Measurements from ENCODE around the gene TNIP2. TPM values are rescaled to one million over a fixed set of nuclear protein-coding genes. Genes with fewer than 3 reads are reported as not detected.
A peak's percentile ranks its signal among the peaks of the same experiment; 100 is the strongest.
"Not testable (repeated sequence)": the region's sequence is repeated elsewhere in the genome, so short reads cannot be mapped to it uniquely, and the experiment has no call there.

Gene TNIP2
- total and polyA plus RNA-seq, 11 donors = 12.6 to 94.5 (median 23.4) TPM

GRCh38 chr4:2742823-2743517 is 13.2 kb downstream of the TNIP2 start:
- intact Hi-C loops (cut with DNase I) = no loop called here
- Histone ChIP-seq H3K36me3 (peaks cover 0 to 72% (median 59%) of the 10 kb centered on the region in 9 donors), H3K27me3 (no peaks in the 10 kb centered on the region), H3K9me3 (no peaks in the 10 kb centered on the region), H3K4me1 (peaks cover 0 to 28% (median 5%) of the 10 kb centered on the region in 12 donors), H3K27ac (no peak overlapping the region), H3K4me3 (no peak overlapping the region)
- ATAC-seq (no peak), DNase-seq (peak in 1 of 5 donors; percentile 4)
- WGBS, 4 donors = 73 to 91% (median 89%) methylated on average over 4 to 6 of the region's 6 CpGs
- no peak for TF ChIP-seq POLR2A (IDR thresholded peaks at IDR 0.05)
- no peak for TF ChIP-seq CTCF (IDR thresholded peaks at IDR 0.05)

GRCh38 chr4:2742081-2742822 is 13.9 kb downstream of the TNIP2 start:
- TF ChIP-seq POLR2A (IDR thresholded peaks at IDR 0.05) = no peak
- no peak for TF ChIP-seq CTCF (IDR thresholded peaks at IDR 0.05)
- Histone ChIP-seq H3K4me1 (peaks cover 0 to 22% (median 5%) of the 10 kb centered on the region in 12 donors), H3K9me3 (no peaks in the 10 kb centered on the region), H3K36me3 (peaks cover 0 to 66% (median 53%) of the 10 kb centered on the region in 9 donors), H3K27me3 (no peaks in the 10 kb centered on the region), H3K4me3 (no peak overlapping the region), H3K27ac (no peak overlapping the region)
- whole genome bisulfite sequencing, 4 donors = 91 to 95% (median 93%) methylated on average over 19 to 27 of the region's 27 CpGs
- DNase-seq = peak in 1 of 5 donors; percentile 16
- intact Hi-C loops (cut with DNase I) = no loop called here
- no peak for ATAC-seq

GRCh38 chr4:2741626-2742025 is 14.5 kb downstream of the TNIP2 start:
- peak in 1 of 5 donors; percentile 21 for DNase-seq
- WGBS, 4 donors = 87 to 93% (median 89%) methylated on average over 9 of the region's 9 CpGs
- Histone ChIP-seq H3K4me1 (peaks cover 0 to 16% (median 3%) of the 10 kb centered on the region in 12 donors), H3K36me3 (peaks cover 0 to 60% (median 46%) of the 10 kb centered on the region in 9 donors), H3K9me3 (peaks cover 0 to 3% (median 0%) of the 10 kb centered on the region in 12 donors), H3K4me3 (no peak overlapping the region), H3K27me3 (no peaks in the 10 kb centered on the region), H3K27ac (no peak overlapping the region)
- ATAC-seq = no peak
- TF ChIP-seq POLR2A (IDR thresholded peaks at IDR 0.05) (no peak), CTCF (IDR thresholded peaks at IDR 0.05) (no peak)
- intact Hi-C loops (cut with DNase I) = no loop called here

GRCh38 chr4:2738296-2738695 is 17.8 kb downstream of the TNIP2 start:
- H3K27me3 ChIP-seq; H3K27ac ChIP-seq; H3K4me3 ChIP-seq; ATAC-seq; H3K4me1 ChIP-seq; intact Hi-C loops (cut with DNase I): not testable (repeated sequence)
- H3K36me3 ChIP-seq = peaks cover 0 to 38% (median 21%) of the 10 kb centered on the region in 9 donors
- peak in 2 of 5 donors; percentile 6 to 11 for DNase-seq
- WGBS, 4 donors = 94 to 100% (median 97%) methylated on average over 2 of the region's 2 CpGs
- peaks cover 0 to 14% (median 4%) of the 10 kb centered on the region in 12 donors for H3K9me3 ChIP-seq

All from heart left ventricle (tissue), 16 donors.